GM12892 (cell line): Measurements from ENCODE around the gene NEDD8.

Experiments used
- POLR2A ChIP-seq: IDR thresholded peaks from 2 replicates; pipeline ENCODE4 v1.6.1; 2011; ENCODE audit warnings: low read depth, low read length, control low read depth
- TAF1 ChIP-seq: IDR thresholded peaks from 2 replicates; pipeline ENCODE4 v1.6.1; 2011; ENCODE audit warnings: low read depth, mild to moderate bottlenecking, control low read depth, low read length, borderline replicate concordance

- TF ChIP-seq POLR2A (peak; percentile 37; the same call in 1 of the 2 replicates), TAF1 (no peak)
Measured at GRCh38 chr14:24185026-24185425, 47.1 kb downstream of the NEDD8 start.
